Panc1 (cell line): ENCODE data around the gene PPM1H. TPM values are rescaled to one million over a fixed set of nuclear protein-coding genes. Genes with fewer than 3 reads are reported as not detected.

Experiments
- ATAC-seq: fragments of 200-7000 bp; cut with Tn5 transposase; 2 replicates; pipeline ENCODE4 v1.9.1; 2020; ENCODE audit warnings: mild to moderate bottlenecking, moderate library complexity
- BruUV-seq: library from RNA; stranded (reverse); fragments of 400-500 nt; replicated peaks from 2 replicates; lab custom pipeline; 2021; lab: Mats Ljungman, UMichigan
- CTCF ChIA-PET: fragments of 300-600 bp; sonication (Branson Sonifier 250); formaldehyde crosslinking; loops from one replicate; lab custom pipeline; 2022; ENCODE audit warnings: antibody characterized with exemption; lab: Charles Lee
- POLR2A ChIA-PET: fragments of 300-600 bp; sonication (Branson Sonifier 250); formaldehyde crosslinking; loops from one replicate; lab custom pipeline; 2022; ENCODE audit warnings: antibody characterized with exemption; lab: Charles Lee
- DNase-seq: peaks from one replicate; pipeline ENCODE4 v3.0.0-alpha.2; 2010; ENCODE audit warnings: low read depth, low spot score
- H3K27ac ChIP-seq: 2 replicates; pipeline ENCODE4 v1.5.1; 2011; ENCODE audit warnings: mild to moderate bottlenecking, low read length, inconsistent platforms
- H3K27me3 ChIP-seq: fragments of 200-500 bp; sonication (Bioruptor generic); 2 replicates; pipeline ENCODE4 v1.6.0; 2014; ENCODE audit warnings: low read length, inconsistent platforms; ENCODE audit not compliant: control insufficient read depth, insufficient read depth
- H3K36me3 ChIP-seq: fragments of 200-500 bp; sonication (Bioruptor generic); 2 replicates; pipeline ENCODE4 v1.5.1; 2014; ENCODE audit warnings: inconsistent platforms, mild to moderate bottlenecking, low read length, moderate library complexity; ENCODE audit not compliant: control insufficient read depth, insufficient read depth
- H3K4me1 ChIP-seq: 2 replicates; pipeline ENCODE4 v1.5.1; 2011; ENCODE audit warnings: inconsistent platforms, mild to moderate bottlenecking, low read length, moderate library complexity; ENCODE audit not compliant: control insufficient read depth, insufficient read depth
- H3K4me3 ChIP-seq, 2 experiments: 2 replicates each; pipeline ENCODE4 v1.5.1; 2011 to 2012; ENCODE audit warnings: low read depth in 2 of 2, low read length in 2 of 2, mild to moderate bottlenecking in 2 of 2, inconsistent platforms in 1 of 2, moderate library complexity in 1 of 2
- H3K9me3 ChIP-seq: fragments of 200-500 bp; sonication (Bioruptor generic); 2 replicates; pipeline ENCODE4 v1.5.1; 2014; ENCODE audit warnings: low read depth, mild to moderate bottlenecking, inconsistent platforms, low read length, moderate library complexity; ENCODE audit not compliant: control insufficient read depth, insufficient read depth
- CTCF ChIP-seq: fragments of 450-650 bp; IDR thresholded peaks from 2 replicates; pipeline ENCODE4 v1.5.1; 2017; ENCODE audit warnings: mild to moderate bottlenecking
- POLR2AphosphoS5 ChIP-seq: IDR thresholded peaks from 2 replicates; pipeline ENCODE4 v1.6.1; 2012; ENCODE audit warnings: mild to moderate bottlenecking, low read depth, low read length, moderate library complexity
- REST ChIP-seq, 2 experiments: IDR thresholded peaks; 2 replicates each; pipeline ENCODE4 v1.6.1; 2011 to 2012; ENCODE audit warnings: low read depth in 2 of 2, control low read depth in 1 of 2, low read length in 1 of 2, mild to moderate bottlenecking in 1 of 2, moderate library complexity in 1 of 2; ENCODE audit not compliant: insufficient read depth in 1 of 2
- SIN3A ChIP-seq: IDR thresholded peaks from 2 replicates; pipeline ENCODE4 v1.6.1; 2012; ENCODE audit warnings: low read depth, mild to moderate bottlenecking, low read length, moderate library complexity, borderline replicate concordance; ENCODE audit not compliant: insufficient read depth
- TCF7L2 ChIP-seq: IDR thresholded peaks from 2 replicates; pipeline ENCODE4 v1.6.1; 2011; ENCODE audit warnings: mild to moderate bottlenecking, low read depth, low read length, inconsistent platforms
- in situ Hi-C: cut with HindIII; loops from 2 replicates; pipeline ENCODE4 v1.10.0; 2016; ENCODE audit warnings: low sequenced_read_pairs, low pct_unique_long_range_greater_than_20kb
- intact Hi-C: fragments of 100-400 bp; cut with micrococcal nuclease; formaldehyde crosslinking; loops from one replicate; pipeline ENCODE4 v1.10.0; 2022; ENCODE audit not compliant: unreplicated experiment
- total RNA-seq: library from RNA; stranded (reverse); gene quantifications from one replicate; pipeline ENCODE4 v1.2.1, GENCODE V29; 2021; ENCODE audit not compliant: unreplicated experiment

PPM1H gene
- total RNA-seq, 1 experiment from 2014 or later, result 22.9 TPM

- in situ Hi-C loops (no loop called here), intact Hi-C loops (no loop called here)
- Histone ChIP-seq H3K9me3 (no peaks in the 10 kb centered on the region), H3K27ac (no peak overlapping the region), H3K4me3 (no peak overlapping the region), H3K4me1 (no peaks in the 10 kb centered on the region), H3K27me3 (no peaks in the 10 kb centered on the region), H3K36me3 (no peaks in the 10 kb centered on the region)
- CTCF ChIA-PET, result no interaction called here
- no TSS peak for BruUV-seq
- POLR2A ChIA-PET, result no interaction called here
- ATAC-seq (no peak), DNase-seq (no peak)
- TF ChIP-seq POLR2AphosphoS5 (no peak), CTCF (no peak), TCF7L2 (no peak), SIN3A (no peak), REST (IDR thresholded peaks at IDR 0.05; ENCODE audit: insufficient read depth in 1 of 2, low read depth in 2 of 2, low read length in 1 of 2) (no peak)
Measured at GRCh38 chr12:62673028-62673815, 261.7 kb downstream of the PPM1H start.

- H3K9me3 ChIP-seq, result no peaks in the 10 kb centered on the region
- no peaks in the 10 kb centered on the region for H3K4me1 ChIP-seq
- no peak overlapping the region for H3K4me3 ChIP-seq
- CTCF ChIA-PET, result no interaction called here
- H3K36me3 ChIP-seq, result no peaks in the 10 kb centered on the region
- BruUV-seq, result no TSS peak
- no peak overlapping the region for H3K27ac ChIP-seq
- no peaks in the 10 kb centered on the region for H3K27me3 ChIP-seq
- POLR2A ChIA-PET, result no interaction called here
- ATAC-seq (no peak), DNase-seq (no peak)
- in situ Hi-C loops (no loop called here), intact Hi-C loops (no loop called here)
- no peak for TF ChIP-seq REST (IDR thresholded peaks at IDR 0.05; ENCODE audit: insufficient read depth in 1 of 2, low read depth in 2 of 2, low read length in 1 of 2)
- no peak for TF ChIP-seq SIN3A
- no peak for TF ChIP-seq TCF7L2
- no peak for TF ChIP-seq CTCF
- TF ChIP-seq POLR2AphosphoS5, result no peak
Measured at GRCh38 chr12:62670986-62671720, 263.8 kb downstream of the PPM1H start.
